ENCODE results near the gene NANS. TPM values are rescaled to one million over a fixed set of nuclear protein-coding genes. Genes with fewer than 3 reads are reported as not detected.
"Not testable (repeated sequence)": the region's sequence is repeated elsewhere in the genome, so short reads cannot be mapped to it uniquely, and the experiment has no call there.

Gene NANS
- total RNA-seq, 3 donors from 2014 or later: 43.8 to 80.6 (median 54.7) TPM

DNA sequence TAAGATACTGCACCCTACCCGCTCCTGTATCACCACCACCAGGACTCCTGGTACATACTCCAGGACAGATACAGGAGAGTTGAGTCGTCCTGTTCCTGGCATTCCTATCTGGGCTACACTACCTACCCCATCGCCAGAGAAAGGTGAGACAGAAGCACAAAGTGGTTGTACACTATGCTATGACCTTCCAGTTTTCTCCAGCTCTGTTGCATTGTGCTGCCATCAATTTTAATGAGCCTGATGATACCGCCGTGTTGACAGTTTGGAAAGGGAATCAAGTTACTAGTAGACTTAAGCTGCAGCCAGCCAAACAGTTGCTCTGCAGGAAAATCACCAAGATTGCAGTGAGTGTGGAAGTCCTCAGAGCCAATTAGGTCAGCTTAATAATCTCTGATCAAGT, 38.2 kb upstream of the NANS start:
- Histone ChIP-seq H3K27ac (no peak overlapping the region), H3K4me1 (no peaks in the 10 kb centered on the region), H3K36me3 (no peaks in the 10 kb centered on the region), H3K9me3 (no peaks in the 10 kb centered on the region), H3K4me3 (no peak overlapping the region), H3K27me3 (no peaks in the 10 kb centered on the region)
- DNase-seq (ENCODE audit: low spot score in 2 of 2): no peak
- no peak for TF ChIP-seq POLR2A (IDR thresholded peaks at IDR 0.05)
- no peak for TF ChIP-seq POLR2AphosphoS5 (IDR thresholded peaks at IDR 0.05)
- TF ChIP-seq CTCF (IDR thresholded peaks at IDR 0.05): no peak
- intact Hi-C loops (cut with DNase I; ENCODE audit: low total_unique reads): no loop called here

DNA sequence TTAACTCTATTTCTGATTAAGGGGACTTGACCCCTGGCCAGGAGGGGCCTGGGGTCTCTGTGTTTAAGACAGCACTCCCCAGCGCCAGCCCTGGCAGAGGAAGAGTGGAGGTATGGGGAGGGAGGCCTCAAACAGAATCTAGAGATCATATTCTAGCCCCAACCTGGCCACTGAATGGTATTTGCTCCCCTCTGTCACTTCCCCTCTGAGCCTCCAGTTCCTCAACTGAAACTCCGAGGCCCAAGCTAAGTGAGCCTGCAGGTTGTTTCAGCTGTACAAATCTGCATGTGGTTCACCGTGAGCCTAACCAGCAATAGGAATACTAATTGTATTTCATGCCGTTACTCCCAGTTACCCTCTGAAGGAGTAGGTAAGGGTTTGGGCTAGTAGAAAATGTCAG, 37.4 kb upstream of the NANS start:
- H3K4me1 ChIP-seq: no peaks in the 10 kb centered on the region
- no peak for TF ChIP-seq POLR2AphosphoS5 (IDR thresholded peaks at IDR 0.05)
- TF ChIP-seq CTCF (IDR thresholded peaks at IDR 0.05): no peak
- TF ChIP-seq POLR2A (IDR thresholded peaks at IDR 0.05): no peak
- no peak overlapping the region for H3K4me3 ChIP-seq
- no peaks in the 10 kb centered on the region for H3K36me3 ChIP-seq
- no peak overlapping the region for H3K27ac ChIP-seq
- DNase-seq (ENCODE audit: low spot score in 2 of 2): no peak
- intact Hi-C loops (cut with DNase I; ENCODE audit: low total_unique reads): no loop called here
- H3K9me3 ChIP-seq: no peaks in the 10 kb centered on the region
- no peaks in the 10 kb centered on the region for H3K27me3 ChIP-seq

DNA sequence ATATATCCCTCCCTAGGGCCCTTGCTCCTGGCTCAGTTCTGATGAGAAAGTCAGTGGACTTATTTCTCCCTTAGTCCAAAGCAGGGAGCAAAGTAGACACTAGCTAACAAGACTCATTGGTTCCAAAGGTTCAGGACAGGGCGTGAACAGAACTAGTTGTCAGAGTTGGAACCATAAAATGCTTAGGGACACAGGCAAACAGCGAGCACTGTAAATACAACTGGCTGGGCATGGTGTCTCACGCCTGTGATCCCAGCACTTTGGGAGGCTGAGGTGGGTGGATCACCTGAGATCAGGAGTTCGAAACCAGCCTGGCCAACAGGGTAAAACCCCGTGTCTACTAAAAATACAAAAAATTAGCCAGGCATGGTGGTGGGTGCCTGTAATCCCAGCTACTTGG, 36.7 kb upstream of the NANS start:
- intact Hi-C loops (cut with DNase I; ENCODE audit: low total_unique reads); H3K4me3 ChIP-seq; H3K4me1 ChIP-seq; H3K9me3 ChIP-seq; DNase-seq (ENCODE audit: low spot score in 2 of 2); H3K36me3 ChIP-seq; H3K27me3 ChIP-seq; H3K27ac ChIP-seq: not testable (repeated sequence)

GRCh38 chr9:98020476-98021145, 35.9 kb upstream of the NANS start:
- Histone ChIP-seq H3K36me3 (no peaks in the 10 kb centered on the region), H3K27ac (no peak overlapping the region)

GRCh38 chr9:98021306-98022040, 35.1 kb upstream of the NANS start:
- TF ChIP-seq POLR2A (IDR thresholded peaks at IDR 0.05) (no peak), POLR2AphosphoS5 (IDR thresholded peaks at IDR 0.05) (no peak), CTCF (IDR thresholded peaks at IDR 0.05) (no peak)
- no peaks in the 10 kb centered on the region for H3K9me3 ChIP-seq
- no peaks in the 10 kb centered on the region for H3K36me3 ChIP-seq

More at GRCh38 chr9:98020476-98021145, 35.9 kb upstream of the NANS start:
- TF ChIP-seq POLR2AphosphoS5 (IDR thresholded peaks at IDR 0.05): no peak
- TF ChIP-seq POLR2A (IDR thresholded peaks at IDR 0.05): no peak
- no peak for TF ChIP-seq CTCF (IDR thresholded peaks at IDR 0.05)
- Histone ChIP-seq H3K4me3 (no peak overlapping the region), H3K9me3 (no peaks in the 10 kb centered on the region), H3K4me1 (no peaks in the 10 kb centered on the region), H3K27me3 (no peaks in the 10 kb centered on the region)
- intact Hi-C loops (cut with DNase I; ENCODE audit: low total_unique reads): no loop called here
- no peak for DNase-seq (ENCODE audit: low spot score in 2 of 2)

More at GRCh38 chr9:98021306-98022040, 35.1 kb upstream of the NANS start:
- intact Hi-C loops (cut with DNase I; ENCODE audit: low total_unique reads): no loop called here
- no peak for DNase-seq (ENCODE audit: low spot score in 2 of 2)
- Histone ChIP-seq H3K27ac (no peak overlapping the region), H3K27me3 (no peaks in the 10 kb centered on the region), H3K4me3 (no peak overlapping the region), H3K4me1 (no peaks in the 10 kb centered on the region)
